Prostate gland (tissue), 2 donors: ENCODE results near the gene CTAG1A.

Experiments
- POLR2A ChIP-seq: fragments of 450-650 bp; IDR thresholded peaks from one replicate; pipeline ENCODE4 v1.6.1; 2016; ENCODE audit warnings: antibody characterized with exemption, mild to moderate bottlenecking
- TF ChIP-seq, protein P1 (sequence below), 4 experiments: fragments of 200-600 bp in 2 of 4; fragments of 450-650 bp in 2 of 4; sonication (generic) in 2 of 4; IDR thresholded peaks; 1 replicate in 3 of 4; 2 replicates in 1 of 4; pipeline ENCODE4 v1.5.1; 2016 to 2019; ENCODE audit warnings: antibody characterized with exemption in 4 of 4, mild to moderate bottlenecking in 2 of 4, moderate library complexity in 2 of 4

DNA sequence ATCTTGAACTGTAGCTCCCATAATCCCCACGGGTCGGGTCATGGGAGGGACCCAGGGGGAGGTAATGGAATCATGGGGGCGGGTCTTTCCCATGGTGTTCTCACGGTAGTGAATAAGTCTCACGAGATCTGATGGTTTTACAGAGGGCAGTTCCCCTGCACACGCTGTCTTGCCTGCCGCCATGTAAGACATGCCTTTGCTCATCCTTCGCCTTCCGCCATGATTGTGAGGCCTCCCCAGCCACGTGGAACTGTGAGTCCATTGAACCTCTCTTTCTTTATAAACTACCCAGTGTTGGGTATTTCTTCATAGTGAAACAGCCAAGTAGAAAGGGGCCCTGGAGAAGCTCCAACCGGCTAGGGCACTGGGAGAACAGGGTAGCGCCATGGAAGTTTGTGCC is 12.3 kb downstream of the CTAG1A start:
- TF ChIP-seq, protein P1, sequence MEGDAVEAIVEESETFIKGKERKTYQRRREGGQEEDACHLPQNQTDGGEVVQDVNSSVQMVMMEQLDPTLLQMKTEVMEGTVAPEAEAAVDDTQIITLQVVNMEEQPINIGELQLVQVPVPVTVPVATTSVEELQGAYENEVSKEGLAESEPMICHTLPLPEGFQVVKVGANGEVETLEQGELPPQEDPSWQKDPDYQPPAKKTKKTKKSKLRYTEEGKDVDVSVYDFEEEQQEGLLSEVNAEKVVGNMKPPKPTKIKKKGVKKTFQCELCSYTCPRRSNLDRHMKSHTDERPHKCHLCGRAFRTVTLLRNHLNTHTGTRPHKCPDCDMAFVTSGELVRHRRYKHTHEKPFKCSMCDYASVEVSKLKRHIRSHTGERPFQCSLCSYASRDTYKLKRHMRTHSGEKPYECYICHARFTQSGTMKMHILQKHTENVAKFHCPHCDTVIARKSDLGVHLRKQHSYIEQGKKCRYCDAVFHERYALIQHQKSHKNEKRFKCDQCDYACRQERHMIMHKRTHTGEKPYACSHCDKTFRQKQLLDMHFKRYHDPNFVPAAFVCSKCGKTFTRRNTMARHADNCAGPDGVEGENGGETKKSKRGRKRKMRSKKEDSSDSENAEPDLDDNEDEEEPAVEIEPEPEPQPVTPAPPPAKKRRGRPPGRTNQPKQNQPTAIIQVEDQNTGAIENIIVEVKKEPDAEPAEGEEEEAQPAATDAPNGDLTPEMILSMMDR (IDR thresholded peaks at IDR 0.05): no peak
- no peak for TF ChIP-seq POLR2A
